KOPT-K1 (cell line): Measurements from ENCODE around the gene RAMACL.
"Not testable (repeated sequence)": the region's sequence is repeated elsewhere in the genome, so short reads cannot be mapped to it uniquely, and the experiment has no call there.

ENCODE experiments used
- H3K27ac ChIP-seq: fragments of 200-600 bp; sonication (generic); 2 replicates; pipeline ENCODE4 v1.5.1; 2016; ENCODE audit warnings: antibody characterized with exemption, mild to moderate bottlenecking, low read depth, low read length; ENCODE audit not compliant: poor library complexity, severe bottlenecking
- H3K36me3 ChIP-seq: fragments of 200-600 bp; sonication (generic); 2 replicates; pipeline ENCODE4 v1.5.1; 2017; ENCODE audit warnings: antibody characterized with exemption, mild to moderate bottlenecking, low read length, moderate library complexity; ENCODE audit not compliant: insufficient read depth
- H3K9me3 ChIP-seq: fragments of 200-600 bp; sonication (generic); 2 replicates; pipeline ENCODE4 v1.5.1; 2017; ENCODE audit warnings: antibody characterized with exemption, low read length, mild to moderate bottlenecking; ENCODE audit not compliant: insufficient read depth, poor library complexity, severe bottlenecking

Gene RAMACL

DNA sequence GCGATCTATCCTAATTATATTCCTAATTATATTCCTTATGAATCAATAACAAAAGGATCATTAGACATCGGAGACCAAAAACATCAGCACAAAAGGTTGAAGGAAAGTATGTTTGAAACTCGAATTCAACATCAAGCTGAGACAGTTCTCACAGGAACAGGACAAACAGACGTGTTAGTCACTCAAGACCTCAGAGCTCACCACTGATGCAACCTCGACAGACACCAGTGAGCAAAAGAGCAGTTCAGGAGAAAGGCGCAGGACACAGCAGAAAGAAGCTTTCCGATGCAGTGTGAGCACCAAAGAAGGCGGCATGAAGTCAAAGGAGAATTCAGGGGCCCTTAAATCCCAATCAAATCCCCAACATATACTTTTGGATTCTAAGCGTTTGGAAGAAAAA, 6.3 kb upstream of the RAMACL start:
- Histone ChIP-seq H3K27ac (no peak overlapping the region), H3K36me3 (no peaks in the 10 kb centered on the region), H3K9me3 (no peaks in the 10 kb centered on the region)

DNA sequence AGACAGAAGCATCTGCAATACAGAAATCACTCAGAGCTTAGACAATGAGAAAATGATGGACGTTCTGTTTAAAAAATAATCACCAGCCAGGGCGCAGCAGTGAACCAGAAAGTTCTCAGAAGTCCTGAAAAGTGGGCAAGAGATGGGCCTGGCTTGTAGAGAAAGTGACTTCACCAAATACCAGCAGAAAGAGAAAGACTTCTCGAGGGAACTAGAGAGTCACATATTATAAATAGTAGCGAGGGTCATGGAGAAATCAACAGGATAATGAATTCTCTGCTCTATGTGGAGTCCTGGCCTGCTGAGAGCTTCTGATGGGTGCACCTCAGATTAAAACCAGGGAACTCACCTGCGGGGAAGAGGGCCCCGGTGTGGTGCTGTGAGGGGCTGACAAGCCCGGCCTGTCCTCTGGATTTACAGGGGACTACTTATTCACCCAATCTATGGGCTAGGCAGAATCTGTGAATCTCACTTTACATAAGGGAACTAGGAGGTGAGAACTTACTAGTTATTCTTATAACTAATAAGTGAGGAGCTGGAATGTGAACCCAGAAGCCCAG, 5.6 kb upstream of the RAMACL start:
- Histone ChIP-seq H3K27ac (no peak overlapping the region), H3K36me3 (no peaks in the 10 kb centered on the region), H3K9me3 (no peaks in the 10 kb centered on the region)

DNA sequence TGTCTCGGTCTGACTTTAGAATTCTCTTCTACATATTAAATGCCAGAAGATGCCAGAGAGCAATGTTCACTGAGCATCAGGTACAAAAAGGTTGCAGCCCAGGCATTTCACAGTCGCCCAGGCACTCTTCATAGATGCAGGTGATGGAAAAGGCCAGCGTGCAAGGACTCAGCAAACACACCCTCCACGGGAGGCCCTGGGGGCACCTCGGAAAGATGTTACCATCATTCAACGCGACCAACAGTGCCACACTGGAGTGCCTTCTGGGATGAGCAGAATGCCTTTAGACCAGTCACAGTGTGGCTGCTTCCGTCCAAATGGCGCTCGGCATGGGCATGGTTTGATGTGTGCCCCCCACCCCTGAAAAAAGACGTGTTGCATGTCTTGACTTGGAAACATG, 4.5 kb upstream of the RAMACL start:
- no peaks in the 10 kb centered on the region for H3K36me3 ChIP-seq
- H3K27ac ChIP-seq = no peak overlapping the region
- no peaks in the 10 kb centered on the region for H3K9me3 ChIP-seq

DNA sequence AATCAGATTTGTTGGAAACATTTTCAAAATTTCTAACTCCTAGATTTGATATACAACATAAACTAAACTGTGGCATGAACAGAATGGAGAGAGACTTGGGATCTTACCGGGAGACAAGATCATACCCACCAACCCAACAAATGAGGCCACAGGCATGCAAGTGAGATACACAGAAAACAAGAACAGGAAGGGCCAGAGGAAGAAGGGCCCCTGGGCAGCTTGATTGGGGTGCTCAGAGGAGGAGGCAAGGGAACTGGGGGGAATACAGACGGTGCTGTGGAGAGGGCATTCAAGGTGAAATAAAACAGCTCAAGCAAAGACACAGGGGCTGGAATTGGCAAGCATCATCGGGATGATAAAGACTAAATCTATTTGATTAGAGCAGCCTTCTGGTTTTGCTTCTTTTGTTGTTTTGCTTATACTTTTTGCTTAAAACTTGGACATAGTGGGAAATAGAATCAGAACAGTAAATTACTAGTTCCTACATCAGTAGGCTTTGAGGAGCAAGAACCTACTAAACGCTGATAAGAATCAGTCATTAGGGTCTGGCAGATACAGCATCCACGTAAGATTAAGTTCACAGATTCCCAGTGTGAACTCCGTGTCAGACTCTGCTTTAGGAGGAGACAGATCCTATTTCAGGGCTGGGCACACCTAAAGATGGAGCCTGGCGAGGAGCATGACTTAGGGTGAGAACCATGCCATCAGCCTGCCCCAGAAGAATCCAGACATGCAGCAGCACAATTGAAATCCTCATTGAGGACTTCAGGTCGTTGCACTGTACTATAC, 3.5 kb upstream of the RAMACL start:
- Histone ChIP-seq H3K9me3 (no peaks in the 10 kb centered on the region), H3K36me3 (no peaks in the 10 kb centered on the region), H3K27ac (no peak overlapping the region)

DNA sequence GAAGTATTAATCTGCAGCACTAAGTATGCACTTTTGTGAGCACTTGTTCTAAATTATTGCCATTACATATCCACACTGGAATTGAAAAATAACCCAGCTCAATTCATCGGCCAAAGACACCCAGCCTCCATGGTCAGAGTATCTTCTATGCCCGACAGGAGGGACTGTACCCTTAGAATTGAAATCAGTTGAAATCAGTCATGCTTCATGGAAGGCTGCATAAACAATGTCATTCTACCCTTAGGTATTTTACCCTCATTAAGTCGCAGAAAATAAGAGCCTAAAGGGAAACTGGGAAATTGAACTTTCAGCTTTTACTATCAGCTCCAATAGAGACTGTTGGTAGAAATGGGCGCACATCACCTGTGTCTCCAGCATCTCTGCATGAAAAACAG, 2.9 kb upstream of the RAMACL start:
- Histone ChIP-seq H3K9me3 (no peaks in the 10 kb centered on the region), H3K36me3 (no peaks in the 10 kb centered on the region), H3K27ac (no peak overlapping the region)

DNA sequence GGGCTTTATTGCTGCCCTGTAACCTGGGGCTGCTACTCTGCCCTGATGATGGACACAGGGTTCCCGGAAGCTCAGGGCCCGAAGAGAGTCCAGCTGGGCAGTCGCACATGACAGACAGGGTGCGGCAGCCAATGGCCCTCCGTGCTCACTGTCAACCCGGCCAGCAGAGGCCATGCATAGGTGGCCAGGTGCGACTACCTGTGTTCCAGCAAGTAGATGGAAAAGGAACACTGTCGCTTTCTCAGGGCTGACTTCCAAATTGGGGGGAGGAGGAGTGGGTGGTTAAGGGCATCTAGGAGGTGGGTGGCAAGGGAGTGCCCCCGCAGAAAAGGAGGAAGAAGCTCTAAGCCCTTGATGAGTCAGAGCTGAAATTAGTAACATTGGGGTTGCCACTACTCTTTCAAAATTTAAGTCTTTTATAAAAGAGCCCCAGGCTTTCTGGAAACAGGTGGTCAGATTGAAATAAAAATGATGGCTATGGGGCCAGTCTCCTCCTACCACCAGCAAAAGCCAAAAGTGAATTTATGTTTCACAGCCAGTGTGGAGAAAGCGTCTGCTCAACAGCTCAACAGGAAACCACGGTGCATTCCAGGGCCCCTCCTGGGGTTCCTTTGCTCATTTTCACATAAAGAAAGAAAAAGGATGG, 2.3 kb upstream of the RAMACL start:
- Histone ChIP-seq H3K9me3 (no peaks in the 10 kb centered on the region), H3K36me3 (no peaks in the 10 kb centered on the region), H3K27ac (no peak overlapping the region)

DNA sequence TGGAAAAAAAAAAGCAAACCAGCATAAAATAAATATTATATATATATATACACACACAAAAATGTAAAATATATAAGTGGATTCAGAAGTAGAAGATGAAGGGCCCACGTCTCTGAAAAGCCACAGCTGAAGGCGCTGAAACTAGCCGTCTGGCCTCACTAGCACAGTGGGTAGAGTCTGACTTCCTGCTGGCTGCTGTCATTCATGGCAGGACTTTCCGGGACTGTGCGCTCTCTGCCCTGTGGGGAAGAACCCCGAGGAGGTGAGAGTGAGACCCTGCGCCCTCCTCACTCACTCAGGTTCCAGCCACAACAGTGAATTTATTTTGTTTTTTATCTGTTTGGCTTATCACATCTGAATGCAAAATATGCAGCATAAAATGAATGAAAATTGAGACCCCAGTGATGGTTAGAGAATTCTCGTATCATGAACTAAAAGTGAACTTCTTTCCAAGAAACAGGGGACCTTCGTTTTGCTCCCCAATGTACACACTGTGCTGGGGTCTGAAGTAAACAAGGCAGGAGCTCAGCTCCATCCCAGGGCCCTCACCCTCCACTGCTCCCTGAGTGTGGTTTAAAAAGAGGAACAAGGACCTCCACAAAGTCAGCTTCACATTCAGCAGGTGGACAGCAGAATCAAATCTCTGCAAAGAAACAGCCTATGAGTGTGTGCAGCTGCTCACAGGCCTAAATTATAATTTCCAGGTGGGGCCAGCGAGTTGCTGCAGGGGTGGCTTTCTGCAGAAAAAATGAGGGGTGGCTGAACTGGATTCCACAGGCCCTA, 1.3 kb upstream of the RAMACL start:
- H3K27ac ChIP-seq = no peak overlapping the region
- no peaks in the 10 kb centered on the region for H3K36me3 ChIP-seq
- no peaks in the 10 kb centered on the region for H3K9me3 ChIP-seq

DNA sequence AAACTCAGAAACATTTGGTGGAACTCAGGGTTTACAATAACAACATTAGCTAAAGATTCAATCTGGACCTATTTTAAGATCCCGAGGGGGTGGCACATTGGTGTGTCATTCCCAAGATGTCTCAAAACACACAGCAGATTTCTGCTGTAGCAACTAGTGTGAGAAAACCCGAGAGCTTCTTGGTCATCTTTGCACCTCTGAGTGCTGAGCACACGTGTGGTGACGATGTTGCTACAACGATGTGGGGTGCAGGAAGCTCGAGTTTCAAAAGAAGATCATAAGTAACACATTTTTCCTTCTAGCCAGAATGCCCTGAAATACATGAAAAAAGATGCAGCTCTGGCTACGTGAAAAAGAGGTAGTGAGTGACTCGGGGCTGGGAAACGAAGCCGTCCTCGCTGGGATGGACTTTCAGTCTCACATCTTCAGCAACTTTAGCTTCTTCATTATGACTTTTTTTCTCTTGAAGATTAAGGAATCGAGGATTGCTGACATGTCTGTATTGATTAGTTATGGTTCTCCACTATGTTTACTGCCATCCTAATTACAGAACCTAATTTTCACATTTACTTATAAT, 1.5 kb downstream of the RAMACL start:
- no peak overlapping the region for H3K27ac ChIP-seq
- H3K9me3 ChIP-seq = no peaks in the 10 kb centered on the region
- H3K36me3 ChIP-seq = no peaks in the 10 kb centered on the region

DNA sequence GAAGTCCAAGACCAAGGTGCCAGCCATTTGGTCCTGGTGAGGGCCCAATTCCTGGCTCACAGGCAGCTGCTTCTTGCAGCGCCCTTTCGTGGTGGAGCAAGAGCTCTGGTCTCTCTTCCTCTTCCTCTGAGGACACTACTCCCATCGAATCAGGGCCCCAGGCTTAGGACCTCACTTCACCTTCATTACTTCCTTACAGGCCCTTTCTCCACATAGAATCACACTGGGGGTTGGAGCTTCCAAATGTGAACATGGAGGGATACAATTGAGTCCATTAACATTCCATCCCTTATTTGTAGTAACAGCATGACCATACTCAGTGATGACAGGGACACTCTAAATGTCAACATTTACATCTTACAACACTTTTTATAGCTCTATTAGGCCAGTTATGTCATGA, 2.3 kb downstream of the RAMACL start:
- Histone ChIP-seq H3K27ac (no peak overlapping the region), H3K36me3 (no peaks in the 10 kb centered on the region), H3K9me3 (no peaks in the 10 kb centered on the region)

DNA sequence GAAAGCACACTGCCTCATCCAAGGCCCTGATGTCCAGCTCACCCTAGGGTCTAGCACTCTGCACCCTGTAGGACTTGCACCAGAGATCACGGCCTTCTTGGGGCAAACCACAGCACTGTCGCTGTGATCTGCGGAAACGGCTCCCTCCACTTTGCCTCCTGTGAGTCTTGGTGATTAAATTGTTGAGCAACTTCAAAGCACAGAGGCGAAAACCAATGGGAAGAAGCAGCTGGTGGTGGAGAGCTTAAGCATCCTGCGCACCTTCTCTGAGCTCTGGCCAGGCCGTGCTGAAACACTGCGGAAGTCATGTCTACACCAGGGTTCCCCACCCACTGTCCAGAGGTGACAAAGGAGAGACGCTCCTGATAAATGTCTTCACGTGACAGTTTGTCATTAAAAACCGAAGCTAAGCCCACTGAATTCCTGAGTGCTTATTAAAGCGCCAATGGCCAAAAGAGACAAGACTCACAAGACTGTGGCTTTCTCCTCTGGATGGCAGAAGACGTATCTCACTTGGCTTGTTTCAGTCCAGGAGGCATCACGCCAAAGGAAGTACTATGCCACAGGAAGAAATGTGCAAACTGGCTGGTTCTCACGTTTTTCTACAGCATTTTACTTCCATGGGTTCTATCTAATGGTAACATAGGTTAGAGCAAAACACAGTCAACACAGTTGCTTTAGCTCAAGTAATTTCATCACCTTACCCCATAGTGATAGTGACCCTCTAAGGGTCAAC, 3.1 kb downstream of the RAMACL start:
- Histone ChIP-seq H3K36me3 (no peaks in the 10 kb centered on the region), H3K27ac (no peak overlapping the region), H3K9me3 (no peaks in the 10 kb centered on the region)

DNA sequence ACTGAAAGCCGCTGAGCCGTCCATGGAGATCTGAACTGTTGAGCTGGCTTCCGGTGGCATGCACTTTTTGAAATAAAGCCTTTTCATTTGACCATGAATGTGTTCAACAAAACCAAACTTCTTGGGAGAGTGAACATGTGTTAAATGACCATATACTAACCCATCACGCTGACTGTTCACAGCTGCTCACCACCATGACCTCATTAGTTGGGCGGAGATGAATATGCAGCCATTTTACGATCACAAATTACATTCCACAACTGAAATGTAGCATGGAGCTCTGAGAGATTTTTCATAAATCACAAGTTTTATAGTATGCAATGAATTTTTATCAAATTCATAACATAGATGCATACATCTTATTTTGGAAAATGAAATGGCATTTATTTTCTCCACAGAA, 4.2 kb downstream of the RAMACL start:
- no peak overlapping the region for H3K27ac ChIP-seq
- H3K36me3 ChIP-seq = no peaks in the 10 kb centered on the region
- H3K9me3 ChIP-seq = no peaks in the 10 kb centered on the region

DNA sequence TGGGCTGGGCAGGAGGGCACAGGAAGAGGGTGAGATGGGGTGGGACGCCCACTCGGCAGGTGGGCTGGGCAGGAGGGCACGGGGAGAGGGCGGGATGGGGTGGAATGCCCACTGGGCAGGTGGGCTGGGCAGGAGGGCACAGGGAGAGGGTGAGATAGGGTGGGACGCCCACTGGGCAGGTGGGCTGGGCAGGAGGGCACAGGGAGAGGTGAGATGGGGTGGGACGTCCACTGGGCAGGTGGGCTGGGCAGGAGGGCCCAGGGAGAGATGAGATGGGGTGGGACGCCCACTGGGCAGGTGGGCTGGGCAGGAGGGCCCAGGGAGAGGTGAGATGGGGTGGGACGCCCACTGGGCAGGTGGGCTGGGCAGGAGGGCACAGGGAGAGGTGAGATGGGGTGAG, 4.7 kb downstream of the RAMACL start:
- H3K36me3 ChIP-seq, H3K9me3 ChIP-seq, H3K27ac ChIP-seq: not testable (repeated sequence)

DNA sequence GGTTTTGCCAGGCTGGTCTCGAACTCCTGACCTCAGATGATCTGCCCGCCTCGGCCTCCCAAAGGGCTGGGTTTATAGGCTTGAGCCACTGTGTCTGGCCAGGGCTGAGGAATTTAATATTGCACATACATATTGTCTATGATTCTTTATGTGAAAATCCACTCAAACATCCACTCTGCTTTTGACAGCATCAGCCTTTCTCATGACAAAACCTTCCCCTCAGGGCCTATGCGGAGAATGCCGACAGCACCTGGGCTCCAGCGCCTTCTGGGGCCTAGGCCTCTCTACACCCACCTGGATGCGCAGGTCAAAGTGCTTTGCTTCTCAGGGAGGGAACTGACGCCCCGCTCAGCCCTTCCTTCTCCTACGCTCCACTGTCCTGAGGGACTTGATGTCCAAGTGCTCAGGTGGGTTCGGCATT, 5.4 kb downstream of the RAMACL start:
- no peaks in the 10 kb centered on the region for H3K36me3 ChIP-seq
- H3K9me3 ChIP-seq = no peaks in the 10 kb centered on the region
- no peak overlapping the region for H3K27ac ChIP-seq
